ENCODE data around the gene ELF2.
"Not testable (repeated sequence)": the region's sequence is repeated elsewhere in the genome, so short reads cannot be mapped to it uniquely, and the experiment has no call there.

ELF2 gene

DNA sequence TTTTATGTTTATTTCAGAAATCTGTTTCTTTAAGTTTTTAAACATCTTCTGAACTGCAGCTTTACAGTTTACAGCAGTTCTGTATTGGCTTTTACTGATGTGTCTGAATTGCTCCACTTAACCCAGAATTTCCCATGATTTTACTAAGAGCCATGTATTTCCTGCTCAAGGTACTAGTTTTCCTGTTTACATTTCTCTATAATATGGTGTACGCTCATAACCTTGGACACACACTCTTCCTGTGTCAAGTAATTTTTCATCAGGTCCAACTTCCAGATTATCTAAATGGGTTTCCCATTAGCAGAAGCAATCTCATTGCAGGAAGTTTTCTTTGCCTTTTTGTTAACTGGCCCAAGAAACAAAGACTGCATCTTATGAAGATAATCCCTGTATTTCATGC lies 12.3 kb downstream of the ELF2 start:
- Histone ChIP-seq H3K4me2 (ENCODE audit: low read depth, low read length, poor library complexity, severe bottlenecking) (no peak overlapping the region), H3K36me3 (ENCODE audit: insufficient read depth, low read length) (no peaks in the 10 kb centered on the region), H3K4me1 (ENCODE audit: insufficient read depth, low read length, poor library complexity, severe bottlenecking) (peaks cover 20% of the 10 kb centered on the region), H3K4me3 (ENCODE audit: low read length, poor library complexity, severe bottlenecking) (no peak overlapping the region), H2AFZ (ENCODE audit: low read length) (no peak overlapping the region), H3K79me2 (ENCODE audit: insufficient read depth, low read length) (peaks cover 90% of the 10 kb centered on the region), H3K9ac (ENCODE audit: low read depth, low read length, poor library complexity, severe bottlenecking) (no peak overlapping the region), H3K9me3 (ENCODE audit: insufficient read depth, low read depth, low read length) (no peaks in the 10 kb centered on the region), H3K9me2 (replicated peaks; ENCODE audit: low read depth, low read length) (no peaks in the 10 kb centered on the region), H4K20me1 (ENCODE audit: insufficient read depth, low read length, poor library complexity, severe bottlenecking) (peaks cover 50% of the 10 kb centered on the region), H3F3A (ENCODE audit: low read depth) (no peaks in the 10 kb centered on the region), H3K27me3 (ENCODE audit: insufficient read depth, low read length, poor library complexity, severe bottlenecking) (no peaks in the 10 kb centered on the region)
- TF ChIP-seq EZH2phosphoT487 (IDR thresholded peaks at IDR 0.05; ENCODE audit: borderline replicate concordance) = no peak
- TF ChIP-seq, protein P1, sequence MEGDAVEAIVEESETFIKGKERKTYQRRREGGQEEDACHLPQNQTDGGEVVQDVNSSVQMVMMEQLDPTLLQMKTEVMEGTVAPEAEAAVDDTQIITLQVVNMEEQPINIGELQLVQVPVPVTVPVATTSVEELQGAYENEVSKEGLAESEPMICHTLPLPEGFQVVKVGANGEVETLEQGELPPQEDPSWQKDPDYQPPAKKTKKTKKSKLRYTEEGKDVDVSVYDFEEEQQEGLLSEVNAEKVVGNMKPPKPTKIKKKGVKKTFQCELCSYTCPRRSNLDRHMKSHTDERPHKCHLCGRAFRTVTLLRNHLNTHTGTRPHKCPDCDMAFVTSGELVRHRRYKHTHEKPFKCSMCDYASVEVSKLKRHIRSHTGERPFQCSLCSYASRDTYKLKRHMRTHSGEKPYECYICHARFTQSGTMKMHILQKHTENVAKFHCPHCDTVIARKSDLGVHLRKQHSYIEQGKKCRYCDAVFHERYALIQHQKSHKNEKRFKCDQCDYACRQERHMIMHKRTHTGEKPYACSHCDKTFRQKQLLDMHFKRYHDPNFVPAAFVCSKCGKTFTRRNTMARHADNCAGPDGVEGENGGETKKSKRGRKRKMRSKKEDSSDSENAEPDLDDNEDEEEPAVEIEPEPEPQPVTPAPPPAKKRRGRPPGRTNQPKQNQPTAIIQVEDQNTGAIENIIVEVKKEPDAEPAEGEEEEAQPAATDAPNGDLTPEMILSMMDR (conservative IDR thresholded peaks at IDR 0.05; ENCODE audit: low read length) = no peak

DNA sequence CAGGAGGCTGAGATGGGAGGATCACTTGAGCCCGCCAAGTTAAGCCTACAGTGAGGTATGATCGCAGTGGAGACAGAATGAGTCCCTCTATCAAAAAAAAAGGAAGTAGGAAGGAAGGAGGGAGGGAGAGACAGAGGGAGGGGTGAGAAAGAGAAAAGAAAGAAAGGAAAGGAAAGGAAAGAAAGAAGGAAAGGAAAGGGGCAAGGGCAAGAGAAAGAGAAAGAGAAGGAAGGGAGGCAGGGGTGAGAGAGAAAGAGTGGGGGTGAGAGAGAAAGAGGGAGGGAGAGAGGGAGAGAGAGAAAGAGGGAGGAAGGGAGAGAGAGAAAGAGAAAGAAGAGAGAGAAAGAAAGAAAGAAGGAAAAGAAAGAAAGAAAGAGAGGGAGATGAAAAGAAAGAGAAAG lies 13.2 kb downstream of the ELF2 start:
- peaks cover 50% of the 10 kb centered on the region for H4K20me1 ChIP-seq (ENCODE audit: insufficient read depth, low read length, poor library complexity, severe bottlenecking)
- no peak overlapping the region for H2AFZ ChIP-seq (ENCODE audit: low read length)
- H3K9me3 ChIP-seq (ENCODE audit: insufficient read depth, low read depth, low read length) = no peaks in the 10 kb centered on the region
- H3K36me3 ChIP-seq (ENCODE audit: insufficient read depth, low read length) = no peaks in the 10 kb centered on the region
- no peak for TF ChIP-seq EZH2phosphoT487 (IDR thresholded peaks at IDR 0.05; ENCODE audit: borderline replicate concordance)
- TF ChIP-seq, protein P1 (conservative IDR thresholded peaks at IDR 0.05; ENCODE audit: low read length) = no peak
- H3K4me1 ChIP-seq (ENCODE audit: insufficient read depth, low read length, poor library complexity, severe bottlenecking) = peaks cover 20% of the 10 kb centered on the region
- no peak overlapping the region for H3K4me3 ChIP-seq (ENCODE audit: low read length, poor library complexity, severe bottlenecking)
- H3K9me2 ChIP-seq (replicated peaks; ENCODE audit: low read depth, low read length) = no peaks in the 10 kb centered on the region
- H3K79me2 ChIP-seq (ENCODE audit: insufficient read depth, low read length) = peaks cover 90% of the 10 kb centered on the region
- peak overlapping the region; percentile 45 for H3K4me2 ChIP-seq (ENCODE audit: low read depth, low read length, poor library complexity, severe bottlenecking)
- H3K27me3 ChIP-seq (ENCODE audit: insufficient read depth, low read length, poor library complexity, severe bottlenecking) = no peaks in the 10 kb centered on the region
- no peak overlapping the region for H3K9ac ChIP-seq (ENCODE audit: low read depth, low read length, poor library complexity, severe bottlenecking)
- H3F3A ChIP-seq (ENCODE audit: low read depth) = no peaks in the 10 kb centered on the region

DNA sequence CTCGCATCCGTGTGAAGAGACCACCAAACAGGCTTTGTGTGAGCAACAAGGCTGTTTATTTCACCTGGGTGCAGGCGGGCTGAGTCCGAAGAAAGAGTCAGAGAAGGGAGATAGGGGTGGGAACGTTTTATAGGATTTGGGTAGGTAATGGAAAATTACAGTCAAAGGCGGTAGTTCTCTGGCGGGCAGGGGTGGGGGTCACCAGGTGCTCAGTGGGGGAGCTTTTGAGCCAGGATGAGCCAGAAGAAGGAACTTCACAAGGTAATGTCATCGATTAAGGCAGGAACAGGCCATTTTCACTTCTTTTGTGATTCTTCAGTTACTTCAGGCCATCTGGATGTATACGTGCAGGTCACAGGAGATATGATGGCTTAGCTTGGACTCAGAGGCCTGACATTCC lies 19.0 kb downstream of the ELF2 start:
- not testable (repeated sequence) for H3K4me3 ChIP-seq (ENCODE audit: low read length, poor library complexity, severe bottlenecking); H3K9ac ChIP-seq (ENCODE audit: low read depth, low read length, poor library complexity, severe bottlenecking); H3K9me3 ChIP-seq (ENCODE audit: insufficient read depth, low read depth, low read length); H3K36me3 ChIP-seq (ENCODE audit: insufficient read depth, low read length); H3K4me2 ChIP-seq (ENCODE audit: low read depth, low read length, poor library complexity, severe bottlenecking); H3K4me1 ChIP-seq (ENCODE audit: insufficient read depth, low read length, poor library complexity, severe bottlenecking); H3F3A ChIP-seq (ENCODE audit: low read depth); H3K9me2 ChIP-seq (replicated peaks; ENCODE audit: low read depth, low read length); H2AFZ ChIP-seq (ENCODE audit: low read length); H3K27me3 ChIP-seq (ENCODE audit: insufficient read depth, low read length, poor library complexity, severe bottlenecking)
- peaks cover 14% of the 10 kb centered on the region for H4K20me1 ChIP-seq (ENCODE audit: insufficient read depth, low read length, poor library complexity, severe bottlenecking)
- peaks cover 78% of the 10 kb centered on the region for H3K79me2 ChIP-seq (ENCODE audit: insufficient read depth, low read length)

DNA sequence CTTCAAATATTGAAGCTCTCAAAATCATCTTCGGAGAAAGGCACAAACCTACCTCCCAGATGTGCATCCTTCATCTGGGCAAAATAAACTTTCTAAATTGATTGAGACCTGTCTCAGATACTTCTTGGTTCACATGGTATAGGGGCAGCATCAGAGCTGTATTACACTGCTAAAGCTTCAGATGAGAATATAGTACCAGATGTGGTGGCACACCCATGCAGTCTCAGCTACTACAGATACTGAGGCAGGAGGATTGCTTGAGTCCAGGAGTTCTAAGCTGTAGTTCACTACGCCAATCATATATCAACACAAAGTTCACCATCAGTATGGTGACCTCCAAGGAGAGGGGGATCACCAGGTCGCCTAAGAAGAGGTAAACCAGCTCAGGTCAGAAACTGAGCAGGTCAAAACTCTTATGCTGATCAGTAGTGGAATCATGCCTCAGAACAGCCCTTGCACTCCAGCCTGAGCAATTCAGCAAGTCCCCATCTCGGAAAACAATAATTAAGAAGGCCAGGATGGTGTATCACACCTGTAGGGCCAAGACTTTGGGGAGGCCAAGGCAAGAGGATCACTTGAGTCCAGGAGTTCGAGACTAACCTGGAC lies 22.0 kb downstream of the ELF2 start:
- H3K9me3 ChIP-seq (ENCODE audit: insufficient read depth, low read depth, low read length) = no peaks in the 10 kb centered on the region
- no peaks in the 10 kb centered on the region for H3K27me3 ChIP-seq (ENCODE audit: insufficient read depth, low read length, poor library complexity, severe bottlenecking)
- no peak overlapping the region for H3K4me3 ChIP-seq (ENCODE audit: low read length, poor library complexity, severe bottlenecking)
- H3K79me2 ChIP-seq (ENCODE audit: insufficient read depth, low read length) = peaks cover 78% of the 10 kb centered on the region
- H2AFZ ChIP-seq (ENCODE audit: low read length) = no peak overlapping the region
- H3K4me1 ChIP-seq (ENCODE audit: insufficient read depth, low read length, poor library complexity, severe bottlenecking) = no peaks in the 10 kb centered on the region
- H3F3A ChIP-seq (ENCODE audit: low read depth) = no peaks in the 10 kb centered on the region
- no peak overlapping the region for H3K4me2 ChIP-seq (ENCODE audit: low read depth, low read length, poor library complexity, severe bottlenecking)
- H3K36me3 ChIP-seq (ENCODE audit: insufficient read depth, low read length) = no peaks in the 10 kb centered on the region
- no peak overlapping the region for H3K9ac ChIP-seq (ENCODE audit: low read depth, low read length, poor library complexity, severe bottlenecking)
- TF ChIP-seq, protein P1 (conservative IDR thresholded peaks at IDR 0.05; ENCODE audit: low read length) = no peak
- TF ChIP-seq EZH2phosphoT487 (IDR thresholded peaks at IDR 0.05; ENCODE audit: borderline replicate concordance) = no peak
- H4K20me1 ChIP-seq (ENCODE audit: insufficient read depth, low read length, poor library complexity, severe bottlenecking) = peaks cover 9% of the 10 kb centered on the region
- no peaks in the 10 kb centered on the region for H3K9me2 ChIP-seq (replicated peaks; ENCODE audit: low read depth, low read length)
